HEK293T (cell line): ENCODE measurements around the gene HPS3.

Source experiments
- FOXK2 ChIP-seq: fragments of 450-650 bp; IDR thresholded peaks from 2 replicates; pipeline ENCODE4 v1.6.1; 2016; ENCODE audit warnings: mild to moderate bottlenecking
- SP1 ChIP-seq: fragments of 450-650 bp; IDR thresholded peaks from 2 replicates; pipeline ENCODE4 v1.6.1; 2017
- SUZ12 ChIP-seq: fragments of 450-650 bp; IDR thresholded peaks from 2 replicates; pipeline ENCODE4 v1.6.1; 2016; ENCODE audit warnings: mild to moderate bottlenecking

DNA sequence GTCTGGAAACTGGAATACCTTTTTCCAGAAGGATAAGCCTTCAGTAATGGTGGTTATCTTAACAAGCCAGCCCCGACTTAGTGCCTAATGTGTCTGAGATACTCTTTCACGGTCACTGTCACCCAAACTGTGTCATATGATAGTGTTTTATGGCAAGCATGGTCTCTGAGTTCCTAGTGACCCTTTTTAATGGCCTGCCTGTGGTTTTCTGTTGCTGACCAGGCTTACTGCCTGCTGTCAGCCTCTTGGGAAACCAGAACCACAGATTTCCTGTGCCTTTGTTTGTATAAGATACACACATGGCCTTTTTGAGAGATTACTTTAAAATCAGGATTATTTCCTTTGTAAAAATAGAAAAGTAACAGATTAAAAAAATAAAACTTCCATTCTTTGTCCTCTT, 22.4 kb downstream of the HPS3 start:
- no peak for TF ChIP-seq SP1
- no peak for TF ChIP-seq SUZ12
- no peak for TF ChIP-seq FOXK2
